Neural progenitor cell (in vitro differentiated cells): ENCODE data around the gene PSD4.

Experiments used
- CTCF ChIP-seq: fragments of 200-600 bp; sonication (generic); IDR thresholded peaks from 2 replicates; pipeline ENCODE4 v1.5.1; 2017; ENCODE audit warnings: antibody characterized with exemption, mild to moderate bottlenecking
- EZH2 ChIP-seq: fragments of 200-600 bp; sonication (generic); IDR thresholded peaks from 2 replicates; pipeline ENCODE4 v1.6.1; 2017; ENCODE audit warnings: antibody characterized with exemption, mild to moderate bottlenecking, moderate library complexity
- EZH2phosphoT487 ChIP-seq: fragments of 200-600 bp; sonication (generic); IDR thresholded peaks from 2 replicates; pipeline ENCODE4 v1.6.1; 2017; ENCODE audit warnings: antibody characterized with exemption

DNA sequence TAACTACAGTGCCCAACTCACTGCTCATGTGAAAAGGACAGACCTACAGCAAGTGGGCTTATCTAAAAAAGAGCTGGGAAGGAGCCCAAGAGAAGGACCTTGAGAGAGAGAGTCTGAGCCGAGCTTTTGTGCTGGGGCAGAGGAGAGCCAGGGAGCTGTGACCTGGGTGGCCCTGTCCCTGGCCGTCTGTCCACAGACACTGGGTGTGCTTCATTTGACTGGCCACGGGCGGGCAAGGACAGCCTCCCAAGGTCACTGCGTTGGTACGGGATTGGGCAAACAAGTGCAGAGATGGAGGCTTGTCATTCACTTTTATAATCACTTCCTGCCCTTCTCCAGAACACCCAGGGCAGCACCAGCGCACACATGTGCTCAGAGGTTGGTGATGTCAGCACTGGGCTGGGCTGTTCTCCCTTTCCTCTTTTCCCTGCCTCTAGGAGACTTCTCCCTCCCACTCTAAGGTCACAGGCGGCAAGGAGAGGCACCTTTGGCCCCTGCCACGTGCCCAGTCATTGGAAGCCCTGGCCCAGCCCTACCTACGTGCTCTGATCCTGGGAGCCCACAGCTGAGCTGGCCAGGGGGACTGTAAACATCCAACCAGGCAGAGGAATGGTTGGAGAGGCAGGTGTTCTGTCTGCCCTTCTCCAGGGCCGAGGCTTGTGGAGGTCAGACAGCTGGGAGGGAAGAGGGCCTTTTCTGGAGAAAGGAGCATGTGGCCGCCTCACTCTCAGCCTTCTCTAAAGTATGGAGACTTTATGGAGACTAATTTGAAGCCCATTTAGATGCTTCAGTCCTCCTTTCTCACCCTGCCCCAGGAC, 6.4 kb upstream of the PSD4 start:
- TF ChIP-seq CTCF (no peak), EZH2 (no peak), EZH2phosphoT487 (no peak)
